Glutamatergic neuron (in vitro differentiated cells): ENCODE results near the gene CCNL1. TPM values are rescaled to one million over a fixed set of nuclear protein-coding genes. Genes with fewer than 3 reads are reported as not detected.

Experiments
- DNase-seq: peaks from one replicate; pipeline ENCODE4 v3.0.0; 2022
- H3K27ac Mint-ChIP-seq: one replicate; pipeline ENCODE4 v1.8.0; 2020; ENCODE audit warnings: mild to moderate bottlenecking, mixed read lengths, inconsistent platforms; ENCODE audit not compliant: unreplicated experiment
- H3K27me3 Mint-ChIP-seq: one replicate; pipeline ENCODE4 v1.8.0; 2020; ENCODE audit warnings: mild to moderate bottlenecking, moderate library complexity, mixed read lengths, inconsistent platforms; ENCODE audit not compliant: unreplicated experiment
- H3K36me3 Mint-ChIP-seq: one replicate; pipeline ENCODE4 v1.8.0; 2020; ENCODE audit warnings: mild to moderate bottlenecking, mixed read lengths, inconsistent platforms; ENCODE audit not compliant: unreplicated experiment
- H3K4me1 Mint-ChIP-seq: one replicate; pipeline ENCODE4 v1.8.0; 2020; ENCODE audit warnings: mild to moderate bottlenecking, low read depth, mixed read lengths, inconsistent platforms; ENCODE audit not compliant: unreplicated experiment
- H3K4me3 Mint-ChIP-seq: one replicate; pipeline ENCODE4 v1.8.0; 2020; ENCODE audit warnings: mild to moderate bottlenecking, mixed read lengths, inconsistent platforms; ENCODE audit not compliant: unreplicated experiment
- H3K9me3 Mint-ChIP-seq: one replicate; pipeline ENCODE4 v1.8.0; 2020; ENCODE audit warnings: mild to moderate bottlenecking, moderate library complexity, mixed read lengths, inconsistent platforms; ENCODE audit not compliant: unreplicated experiment
- total RNA-seq: library from RNA; stranded (reverse); fragmentation: NEBNext Ultra II Directional; extraction: Animal tissue kit (Norgen Biotek cat#: 25700); gene quantifications from one replicate; pipeline ENCODE4 v1.2.1, GENCODE V29; 2021; ENCODE audit not compliant: unreplicated experiment
- TF ChIP-seq, protein P1 (sequence below): fragments of 200-600 bp; sonication (generic); IDR thresholded peaks from one replicate; pipeline ENCODE4 v1.5.0; 2021; ENCODE audit not compliant: partially characterized antibody, unreplicated experiment

CCNL1 gene
- total RNA-seq, 1 donor from 2014 or later = 123 TPM

DNA sequence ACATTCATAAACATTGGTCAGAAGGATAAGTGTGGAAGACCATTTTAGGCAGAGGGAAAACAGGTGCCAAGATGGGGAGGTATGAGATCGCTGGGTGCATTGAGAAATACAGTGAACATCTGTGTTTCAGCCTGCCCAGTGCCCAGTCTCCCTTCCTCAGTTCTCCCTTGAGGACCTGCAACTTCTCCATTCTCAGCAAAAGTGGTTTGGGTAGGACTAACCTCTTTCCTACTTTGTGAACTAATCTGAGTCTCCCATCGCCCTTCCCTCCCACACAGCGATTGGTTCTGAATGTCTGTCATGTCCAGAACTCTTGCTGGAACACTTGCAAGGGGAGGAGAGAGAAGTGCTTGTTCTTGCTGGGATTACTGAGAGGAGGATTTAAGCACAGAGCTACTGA, 10.9 kb upstream of the CCNL1 start:
- peaks cover 2% of the 10 kb centered on the region for H3K27me3 Mint-ChIP-seq
- H3K9me3 Mint-ChIP-seq = peaks cover 8% of the 10 kb centered on the region
- no peak for DNase-seq
- H3K27ac Mint-ChIP-seq = no peak overlapping the region
- H3K4me1 Mint-ChIP-seq = peaks cover 4% of the 10 kb centered on the region
- no peak overlapping the region for H3K4me3 Mint-ChIP-seq
- H3K36me3 Mint-ChIP-seq = no peaks in the 10 kb centered on the region
- TF ChIP-seq, protein P1, sequence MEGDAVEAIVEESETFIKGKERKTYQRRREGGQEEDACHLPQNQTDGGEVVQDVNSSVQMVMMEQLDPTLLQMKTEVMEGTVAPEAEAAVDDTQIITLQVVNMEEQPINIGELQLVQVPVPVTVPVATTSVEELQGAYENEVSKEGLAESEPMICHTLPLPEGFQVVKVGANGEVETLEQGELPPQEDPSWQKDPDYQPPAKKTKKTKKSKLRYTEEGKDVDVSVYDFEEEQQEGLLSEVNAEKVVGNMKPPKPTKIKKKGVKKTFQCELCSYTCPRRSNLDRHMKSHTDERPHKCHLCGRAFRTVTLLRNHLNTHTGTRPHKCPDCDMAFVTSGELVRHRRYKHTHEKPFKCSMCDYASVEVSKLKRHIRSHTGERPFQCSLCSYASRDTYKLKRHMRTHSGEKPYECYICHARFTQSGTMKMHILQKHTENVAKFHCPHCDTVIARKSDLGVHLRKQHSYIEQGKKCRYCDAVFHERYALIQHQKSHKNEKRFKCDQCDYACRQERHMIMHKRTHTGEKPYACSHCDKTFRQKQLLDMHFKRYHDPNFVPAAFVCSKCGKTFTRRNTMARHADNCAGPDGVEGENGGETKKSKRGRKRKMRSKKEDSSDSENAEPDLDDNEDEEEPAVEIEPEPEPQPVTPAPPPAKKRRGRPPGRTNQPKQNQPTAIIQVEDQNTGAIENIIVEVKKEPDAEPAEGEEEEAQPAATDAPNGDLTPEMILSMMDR = no peak

DNA sequence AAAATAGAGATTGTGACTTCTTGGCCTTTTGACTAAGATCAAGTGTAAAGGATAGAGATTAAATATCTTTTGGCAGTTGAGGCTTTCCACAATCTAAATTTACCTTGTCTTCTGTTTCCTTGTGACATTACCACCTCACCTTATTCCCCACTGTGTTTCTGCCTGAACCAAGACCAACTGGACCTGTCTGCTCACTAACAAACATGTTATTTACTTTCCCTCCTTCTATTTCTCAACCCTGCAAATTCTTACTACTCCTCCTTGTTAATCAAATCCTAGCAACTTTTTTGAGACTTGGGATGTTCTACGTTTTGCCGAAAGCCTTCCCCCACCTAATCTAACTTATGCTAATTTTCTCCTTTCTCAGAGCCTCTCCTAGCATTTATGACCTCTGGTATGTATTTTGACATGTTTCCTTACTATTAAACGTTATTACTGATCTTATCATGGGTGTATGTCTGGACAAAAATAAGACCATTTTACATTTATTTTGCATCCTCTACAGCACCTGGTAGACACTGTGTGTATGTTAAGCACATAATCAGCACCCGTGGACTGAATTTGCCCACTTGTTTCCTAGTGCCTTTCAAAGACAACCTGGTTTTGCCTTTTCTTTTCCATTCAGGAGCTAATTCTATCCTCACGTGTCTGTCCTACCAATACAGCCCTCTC, 7.6 kb upstream of the CCNL1 start:
- Mint-ChIP-seq H3K27ac (no peak overlapping the region), H3K36me3 (no peaks in the 10 kb centered on the region), H3K27me3 (no peaks in the 10 kb centered on the region), H3K4me1 (no peaks in the 10 kb centered on the region), H3K9me3 (peaks cover 1% of the 10 kb centered on the region), H3K4me3 (no peak overlapping the region)
- TF ChIP-seq, protein P1 = no peak
- DNase-seq = no peak

DNA sequence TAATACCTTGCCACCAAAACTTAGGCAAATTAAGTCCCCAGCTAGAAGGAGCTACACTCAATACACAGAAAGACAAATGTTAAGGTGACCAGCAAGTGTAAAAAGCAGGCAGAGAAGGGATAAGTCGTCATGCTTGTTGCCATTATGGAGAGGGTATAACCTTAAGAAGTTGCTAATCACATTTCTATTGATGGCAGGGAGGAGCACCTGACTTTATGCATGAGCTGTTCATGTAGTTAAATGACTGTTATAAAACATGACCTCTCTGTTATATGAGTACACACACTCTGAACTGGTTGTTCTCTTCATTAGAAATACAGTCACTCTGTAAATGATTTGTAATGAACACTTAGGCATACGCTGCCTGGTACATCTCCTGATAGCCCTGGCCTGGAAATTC, 6.6 kb upstream of the CCNL1 start:
- no peaks in the 10 kb centered on the region for H3K4me1 Mint-ChIP-seq
- no peak overlapping the region for H3K4me3 Mint-ChIP-seq
- no peak overlapping the region for H3K27ac Mint-ChIP-seq
- H3K27me3 Mint-ChIP-seq = no peaks in the 10 kb centered on the region
- no peaks in the 10 kb centered on the region for H3K36me3 Mint-ChIP-seq
- H3K9me3 Mint-ChIP-seq = peaks cover 1% of the 10 kb centered on the region
- no peak for DNase-seq
- TF ChIP-seq, protein P1 = no peak

DNA sequence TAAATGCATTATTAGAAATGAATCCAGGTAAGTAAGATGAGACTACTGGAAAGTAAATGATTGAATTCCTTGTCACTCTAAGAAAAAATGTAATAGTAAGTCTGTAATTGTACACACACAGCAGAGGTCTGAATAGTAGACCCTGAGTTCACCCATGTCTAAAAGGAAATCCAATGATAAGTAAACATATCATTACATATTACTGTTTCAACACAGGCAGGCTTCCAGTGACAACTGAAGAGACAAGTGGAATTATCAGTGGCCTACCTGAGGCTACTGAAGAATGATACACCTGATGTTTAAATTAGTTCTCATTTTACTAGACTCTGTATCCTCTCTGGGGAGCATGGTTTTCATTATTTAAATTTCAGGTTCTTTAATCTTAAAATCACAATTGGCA, 6.2 kb upstream of the CCNL1 start:
- DNase-seq = no peak
- Mint-ChIP-seq H3K4me1 (peaks cover 3% of the 10 kb centered on the region), H3K27me3 (no peaks in the 10 kb centered on the region), H3K36me3 (no peaks in the 10 kb centered on the region), H3K9me3 (peaks cover under 1% of the 10 kb centered on the region), H3K27ac (no peak overlapping the region), H3K4me3 (no peak overlapping the region)
- TF ChIP-seq, protein P1 = no peak

DNA sequence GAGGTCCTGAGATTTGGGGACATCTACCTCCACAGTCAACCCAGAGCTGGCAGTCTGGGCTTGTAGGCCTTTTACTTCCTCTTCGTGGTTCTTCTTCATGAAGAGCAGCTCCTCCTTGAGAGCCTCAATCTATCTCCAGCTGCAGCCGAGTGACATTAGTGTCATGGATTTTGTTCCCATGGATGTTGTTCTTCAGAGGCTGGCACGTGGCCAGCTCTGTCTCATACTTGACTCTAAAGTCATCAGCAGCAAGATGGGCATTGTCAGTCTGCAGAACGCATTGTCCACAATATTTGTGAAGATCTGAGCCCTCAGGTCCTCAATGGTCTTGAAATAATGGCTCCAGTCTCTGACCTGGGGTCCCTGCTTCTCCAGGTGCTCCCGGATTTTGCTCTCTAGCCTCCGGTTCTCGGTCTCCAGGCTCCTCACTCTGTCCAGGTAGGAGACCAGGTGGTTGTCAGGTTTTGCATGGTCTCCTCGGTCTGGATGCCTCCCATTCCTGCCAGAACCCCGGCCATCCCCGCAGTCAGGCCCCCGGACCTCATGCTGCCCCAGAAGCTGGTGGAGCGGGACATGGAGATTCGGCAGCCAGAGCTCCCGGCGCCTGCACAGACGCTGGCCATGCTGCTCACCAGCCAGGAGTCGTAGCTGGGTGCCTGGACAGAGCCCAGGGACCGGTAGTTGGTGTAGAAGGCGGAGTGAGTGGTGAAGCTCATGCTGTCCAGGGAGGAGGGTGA, 3.4 kb upstream of the CCNL1 start:
- Mint-ChIP-seq H3K36me3 (no peaks in the 10 kb centered on the region), H3K27ac (no peak overlapping the region), H3K27me3 (peaks cover 4% of the 10 kb centered on the region), H3K4me1 (peaks cover 12% of the 10 kb centered on the region), H3K9me3 (peaks cover 13% of the 10 kb centered on the region), H3K4me3 (no peak overlapping the region)
- TF ChIP-seq, protein P1 = no peak
- DNase-seq = no peak
